ENCODE measurements around the gene AK5. TPM values are rescaled to one million over a fixed set of nuclear protein-coding genes. Genes with fewer than 3 reads are reported as not detected.
A peak's percentile ranks its signal among the peaks of the same experiment; 100 is the strongest.

AK5 gene
- total and polyA plus RNA-seq, 2 of the 4 experiments (the other 2 are of a cell fraction): 22.5 to 25.8 TPM

GRCh38 chr1:77473690-77474089, 191.9 kb downstream of the AK5 start:
- Histone ChIP-seq H2BK15ac (ENCODE audit: low read depth, low read length) (0 out of 3 replicates have a peak overlapping the region, but pooled peaks have one; percentile 97), H2AFZ (replicated peaks; ENCODE audit: low read length, poor library complexity) (peak overlapping the region; percentile 33), H3K4me3 (ENCODE audit: insufficient read depth, low read depth, low read length) (no peak overlapping the region), H2BK5ac (ENCODE audit: low read depth, low read length, poor library complexity, severe bottlenecking) (peak overlapping the region; percentile 88), H3K9ac (ENCODE audit: low read depth, low read length) (no peak overlapping the region), H3K4ac (ENCODE audit: low read depth, low read length) (peak overlapping the region; percentile 92; the same call in 1 of the 2 replicates), H3K4me1 (ENCODE audit: control insufficient read depth, insufficient read depth, low read length) (peaks cover 11% of the 10 kb centered on the region), H3K9me3 (ENCODE audit: control insufficient read depth, insufficient read depth, low read length) (peaks cover 4% of the 10 kb centered on the region), H3K27me3 (ENCODE audit: control insufficient read depth, insufficient read depth, low read length) (no peaks in the 10 kb centered on the region), H2BK120ac (ENCODE audit: low read depth, low read length) (peak overlapping the region; percentile 94), H3K9me1 (ENCODE audit: insufficient read depth, low read length) (peaks cover 12% of the 10 kb centered on the region), H4K91ac (ENCODE audit: insufficient read depth, low read depth, low read length) (no peak overlapping the region), H4K8ac (ENCODE audit: low read depth in 2 of 2, low read length in 2 of 2) (peak overlapping the region in 1 of 2 experiments; percentile 76; a peak in 2 of 4 replicates), H3K23ac (ENCODE audit: low read depth, low read length) (peak overlapping the region; percentile 79; the same call in 1 of the 2 replicates), H3K4me2 (ENCODE audit: low read depth, low read length) (no peak overlapping the region), H3K14ac (replicated peaks; ENCODE audit: low read depth, low read length) (peak overlapping the region; percentile 89; the same call in 1 of the 2 replicates), H4K5ac (ENCODE audit: low read depth, low read length) (no peak overlapping the region), H3K36me3 (ENCODE audit: control insufficient read depth, insufficient read depth, low read length) (no peaks in the 10 kb centered on the region), H3K18ac (ENCODE audit: low read depth, low read length) (no peak overlapping the region), H3K56ac (ENCODE audit: extremely low read depth, insufficient read depth, low read length) (peak overlapping the region; percentile 25; the same call in 1 of the 2 replicates), H4K20me1 (ENCODE audit: insufficient read depth, low read length) (no peaks in the 10 kb centered on the region), H2BK20ac (ENCODE audit: low read depth, low read length) (peak overlapping the region; percentile 91), H3K79me1 (ENCODE audit: low read depth in 1 of 2, low read length in 2 of 2) (peaks cover 0 to 43% of the 10 kb centered on the region in 2 experiments; a peak in 2 of 4 replicates), H2AK9ac (replicated peaks; ENCODE audit: low read depth, low read length, poor library complexity) (no peak overlapping the region), H2AK5ac (ENCODE audit: low read depth, low read length) (no peak overlapping the region), H3K27ac (ENCODE audit: insufficient read depth, low read length) (peak overlapping the region; percentile 8; the same call in 1 of the 2 replicates)
- dilution Hi-C loops (cut with HindIII; ENCODE audit: low sequenced_read_pairs, unreplicated experiment) (no loop called here), intact Hi-C loops (cut with micrococcal nuclease) (no loop called here), in situ Hi-C loops (cut with MboI; ENCODE audit: low sequenced_read_pairs) (no loop called here)
- ChIA-PET CTCF (interaction anchor here (0.5 kb wide), 1 partner anchor 9 kb away, joined by 3 read pairs; no protein-coding TSS in a partner anchor), POLR2A (ENCODE audit: unreplicated experiment) (no interaction called here)
- BruUV-seq (replicated peaks): no TSS peak
- no CpG with 5 or more reads among the region's 3 CpGs for WGBS, 2 experiments (ENCODE audit: extremely low coverage in 2 of 2, insufficient read length in 1 of 2)
- peak; percentile 93 for DNase-seq
- TF ChIP-seq MAZ (IDR thresholded peaks at IDR 0.05; ENCODE audit: borderline replicate concordance, low read depth, low read length) (no peak), ELK1 (IDR thresholded peaks at IDR 0.05; ENCODE audit: borderline replicate concordance, low read depth, low read length) (no peak), MAFK (IDR thresholded peaks at IDR 0.05; ENCODE audit: low read depth, low read length) (no peak), FOS (IDR thresholded peaks at IDR 0.05; ENCODE audit: low read depth, low read length) (peak; percentile 81), MXI1 (IDR thresholded peaks at IDR 0.05; ENCODE audit: borderline replicate concordance, low read depth, low read length) (no peak), BHLHE40 (IDR thresholded peaks at IDR 0.05; ENCODE audit: low read depth, low read length) (peak; percentile 58), SMC3 (IDR thresholded peaks at IDR 0.05; ENCODE audit: low read depth, low read length) (no peak)
- peak; percentile 95 for ATAC-seq (ENCODE audit: low read depth)
